Measurements from ENCODE around the gene MRPS22. TPM values are rescaled to one million over a fixed set of nuclear protein-coding genes. Genes with fewer than 3 reads are reported as not detected.

MRPS22 gene
- total and polyA plus RNA-seq, 2 of the 8 experiments (the other 6 are each of a cell fraction or from before 2014, with no cell fraction given), result 28.3 to 45.8 TPM

- TF ChIP-seq CHD7 (IDR thresholded peaks at IDR 0.05; ENCODE audit: insufficient replicate concordance, low read length) (no peak), POLR2AphosphoS5 (IDR thresholded peaks at IDR 0.05; ENCODE audit: low read depth, low read length) (no peak), MAFK (IDR thresholded peaks at IDR 0.05; ENCODE audit: low read depth, low read length) (no peak), TBP (IDR thresholded peaks at IDR 0.05; ENCODE audit: low read depth, low read length) (no peak), YY1 (IDR thresholded peaks at IDR 0.05; ENCODE audit: low read depth, low read length) (no peak), USF2 (IDR thresholded peaks at IDR 0.05; ENCODE audit: low read length) (no peak), TCF12 (IDR thresholded peaks at IDR 0.05; ENCODE audit: low read depth, low read length) (no peak), ASH2L (IDR thresholded peaks at IDR 0.05; ENCODE audit: low read length) (no peak), CBX5 (IDR thresholded peaks at IDR 0.05; ENCODE audit: low read depth, low read length) (no peak), BCL11A (IDR thresholded peaks at IDR 0.05; ENCODE audit: low read depth in 2 of 2, low read length in 2 of 2) (no peak), TAF7 (optimal IDR thresholded peaks at IDR 0.05; ENCODE audit: borderline replicate concordance, low read depth, low read length) (no peak), NRF1 (IDR thresholded peaks at IDR 0.05; ENCODE audit: low read depth, low read length) (no peak)
Measured at GRCh38 chr3:139306078-139306477, 37.7 kb upstream of the MRPS22 start (continued).

Data from H1 (cell line).